GM19239 (cell line): ENCODE results near the gene INPP4A.

Experiments
- DNase-seq: peaks from one replicate; pipeline ENCODE4 v3.0.0; 2011; ENCODE audit warnings: low spot score; ENCODE audit not compliant: insufficient read length
- FAIRE-seq: peaks from 2 replicates; lab custom pipeline; 2011; peaks lifted over from hg19 to GRCh38; lab: Jason Lieb, UNC

INPP4A gene

DNA sequence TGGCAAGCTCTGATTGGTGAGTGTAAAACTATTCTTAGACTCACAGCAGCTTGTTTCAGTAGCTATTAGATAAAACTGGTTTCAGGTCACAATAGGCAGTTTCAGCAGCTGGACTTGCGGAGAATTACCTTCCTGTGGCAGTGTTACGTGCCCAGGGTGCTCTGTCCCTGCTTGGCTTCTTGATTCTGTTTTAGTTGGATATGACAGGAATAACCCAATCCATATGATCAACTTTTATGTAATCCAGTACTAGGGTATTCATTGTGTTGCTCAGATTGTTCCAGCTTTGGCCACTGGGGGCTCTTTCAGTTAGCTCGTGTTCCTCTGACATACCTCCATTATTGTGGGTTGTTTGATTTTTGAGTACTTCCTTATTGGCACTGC, 43.1 kb downstream of the INPP4A start:
- DNase-seq (no peak), FAIRE-seq (peak; percentile 98)

GRCh38 chr2:98488252-98488651, 43.6 kb downstream of the INPP4A start:
- FAIRE-seq = peak; percentile 37
- no peak for DNase-seq

DNA sequence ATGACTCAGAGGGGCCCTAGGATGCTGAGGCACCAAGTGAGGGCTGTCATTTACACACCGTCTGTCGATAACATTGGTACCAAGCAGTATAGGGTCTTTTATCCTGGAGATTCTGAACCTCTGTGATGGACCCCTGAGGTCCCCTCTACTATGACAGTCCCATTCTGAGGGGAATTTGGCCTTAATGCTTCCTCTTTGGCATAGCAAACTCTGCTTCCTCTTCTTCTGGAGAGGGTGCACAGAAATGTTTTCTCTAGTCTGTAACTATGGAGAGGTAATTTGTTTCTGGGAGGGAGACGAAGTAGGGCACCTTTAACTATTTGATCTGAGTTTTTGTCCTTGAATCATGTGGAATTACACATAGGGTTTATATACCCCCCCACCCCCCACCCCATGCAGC, 44.8 kb downstream of the INPP4A start:
- DNase-seq (no peak), FAIRE-seq (no peak)

DNA sequence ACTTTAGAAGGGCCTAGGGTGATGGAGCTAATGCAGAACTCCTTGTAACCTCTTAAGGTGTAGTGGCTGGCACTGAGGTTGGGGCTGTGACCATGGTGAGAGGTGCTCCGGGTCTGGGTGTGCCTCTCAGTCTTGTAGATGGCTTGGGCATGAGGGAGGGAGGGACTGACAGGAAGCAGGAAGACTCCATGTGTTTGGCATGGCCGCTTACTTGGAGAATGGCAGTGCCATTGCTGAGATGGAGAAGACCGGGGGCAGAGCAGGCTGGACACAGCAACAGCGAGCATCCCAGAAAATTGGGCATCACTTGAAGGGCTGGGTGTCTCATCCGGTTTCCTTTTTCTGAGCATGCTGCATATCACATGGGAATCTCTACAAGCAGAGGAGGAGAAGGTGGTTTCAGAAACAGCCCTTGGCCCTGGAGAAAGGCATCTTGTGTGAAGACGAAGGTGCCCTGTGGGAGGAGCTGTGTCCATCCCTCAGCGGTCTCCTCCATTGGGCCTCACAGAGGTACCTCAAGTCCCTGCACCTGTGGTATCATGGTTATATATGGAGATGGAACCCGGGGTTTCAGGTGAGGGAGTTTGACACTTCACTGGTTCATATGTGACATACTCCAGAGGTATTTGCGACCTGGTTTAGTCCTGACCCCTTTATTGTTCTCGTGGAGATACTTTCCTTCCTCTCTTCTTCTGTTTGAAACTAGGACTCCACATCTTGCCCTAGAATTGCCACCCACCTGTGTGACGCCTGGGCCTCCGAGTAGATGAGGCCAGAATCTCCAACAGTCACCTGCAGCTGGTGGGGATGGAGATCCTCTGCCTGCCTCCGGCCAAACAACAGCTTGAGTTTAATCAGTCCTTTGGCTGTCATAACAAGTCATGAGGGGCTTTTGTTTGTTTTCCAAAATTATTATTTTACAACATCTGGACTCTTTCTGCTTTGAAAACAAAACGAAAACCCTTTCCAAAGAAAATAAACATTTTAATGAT, 45.6 kb downstream of the INPP4A start:
- DNase-seq = no peak
- no peak for FAIRE-seq

- FAIRE-seq = no peak
- DNase-seq = no peak
These were observed 47.8 kb downstream of the INPP4A start for GRCh38 chr2:98492441-98492840.

GRCh38 chr2:98494699-98495098, 50.0 kb downstream of the INPP4A start:
- DNase-seq (no peak), FAIRE-seq (no peak)

- DNase-seq = no peak
- FAIRE-seq = no peak
These were observed 52.3 kb downstream of the INPP4A start for GRCh38 chr2:98496750-98497493.

- FAIRE-seq (no peak), DNase-seq (no peak)
These were observed 54.2 kb downstream of the INPP4A start for GRCh38 chr2:98498703-98499440.

DNA sequence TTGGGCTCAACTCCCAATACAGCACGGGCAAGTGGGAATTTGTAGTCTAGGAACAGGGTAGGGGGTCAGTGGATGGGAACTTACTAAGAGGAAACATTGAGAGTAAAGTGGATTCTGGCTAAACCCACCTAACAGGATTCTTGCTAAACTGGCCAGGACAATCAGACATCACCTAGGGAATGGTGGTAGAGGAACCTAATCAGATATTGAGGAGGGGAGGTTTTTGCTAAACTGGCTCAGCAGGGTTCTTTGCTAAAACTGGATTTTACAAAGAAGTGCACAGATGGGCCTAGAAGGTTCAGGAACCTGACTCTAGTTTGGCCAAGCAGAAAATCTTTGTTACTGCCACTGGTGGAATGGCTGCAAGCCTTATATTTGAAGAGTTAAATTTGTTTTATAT, 55.9 kb downstream of the INPP4A start:
- no peak for FAIRE-seq
- DNase-seq = no peak

DNA sequence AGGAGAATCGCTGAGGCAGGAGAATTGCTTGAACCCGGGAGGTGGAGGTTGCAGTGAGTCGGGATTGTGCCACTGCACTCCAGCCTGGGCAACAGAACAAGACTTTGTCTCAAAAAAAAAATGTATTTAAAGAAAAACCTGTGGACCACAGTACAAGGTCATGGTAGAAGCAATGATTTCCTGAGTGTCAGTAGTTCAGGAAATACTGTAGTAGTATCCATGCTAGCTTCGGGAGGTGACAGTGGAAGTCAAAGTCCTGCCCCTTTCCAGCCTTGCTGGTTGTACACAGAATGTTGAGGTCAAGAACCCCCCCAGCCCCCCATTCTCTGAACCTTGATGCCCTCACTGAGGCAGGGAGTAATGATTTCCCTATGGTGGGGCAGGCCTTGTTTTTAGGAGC, 56.6 kb downstream of the INPP4A start:
- FAIRE-seq (no peak), DNase-seq (no peak)

GRCh38 chr2:98501876-98502275, 57.2 kb downstream of the INPP4A start:
- no peak for DNase-seq
- no peak for FAIRE-seq

DNA sequence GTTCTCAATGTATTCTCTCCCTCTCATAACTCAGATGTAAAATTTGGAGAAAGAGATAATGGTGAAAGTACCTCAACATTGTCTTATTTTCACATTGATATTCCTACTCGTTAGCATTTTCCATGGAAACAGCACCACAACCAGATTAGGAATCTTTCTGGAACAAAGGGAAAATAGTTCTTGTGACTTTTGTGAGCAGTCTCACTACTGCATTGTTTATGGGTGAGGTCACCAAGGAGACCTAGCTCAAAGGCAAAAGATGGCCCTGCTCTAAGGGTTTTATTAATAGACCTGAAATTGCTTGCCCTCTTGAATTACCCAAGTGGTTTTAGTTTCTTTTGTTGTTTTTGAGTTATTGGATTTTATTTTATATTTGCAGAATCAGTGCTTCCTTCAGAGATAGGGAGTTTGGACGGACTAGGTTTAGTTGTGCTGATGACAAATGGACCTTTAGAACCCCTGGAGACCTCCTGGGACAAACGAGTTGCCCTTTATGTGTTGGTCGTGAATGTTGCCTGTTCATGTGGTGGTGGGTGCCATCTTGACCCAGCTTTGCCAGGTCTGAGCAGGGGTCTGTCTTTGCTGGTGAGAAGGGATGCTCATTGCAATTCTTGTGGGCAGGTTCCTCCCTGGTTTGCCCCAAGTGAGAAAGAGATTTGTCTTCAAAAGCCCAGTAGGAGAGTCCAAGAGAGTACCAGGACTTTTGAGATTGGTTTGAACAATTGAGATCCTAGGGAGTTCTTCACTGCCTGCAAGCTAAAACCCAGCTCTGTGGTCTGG, 58.1 kb downstream of the INPP4A start:
- DNase-seq = no peak
- FAIRE-seq = no peak

DNA sequence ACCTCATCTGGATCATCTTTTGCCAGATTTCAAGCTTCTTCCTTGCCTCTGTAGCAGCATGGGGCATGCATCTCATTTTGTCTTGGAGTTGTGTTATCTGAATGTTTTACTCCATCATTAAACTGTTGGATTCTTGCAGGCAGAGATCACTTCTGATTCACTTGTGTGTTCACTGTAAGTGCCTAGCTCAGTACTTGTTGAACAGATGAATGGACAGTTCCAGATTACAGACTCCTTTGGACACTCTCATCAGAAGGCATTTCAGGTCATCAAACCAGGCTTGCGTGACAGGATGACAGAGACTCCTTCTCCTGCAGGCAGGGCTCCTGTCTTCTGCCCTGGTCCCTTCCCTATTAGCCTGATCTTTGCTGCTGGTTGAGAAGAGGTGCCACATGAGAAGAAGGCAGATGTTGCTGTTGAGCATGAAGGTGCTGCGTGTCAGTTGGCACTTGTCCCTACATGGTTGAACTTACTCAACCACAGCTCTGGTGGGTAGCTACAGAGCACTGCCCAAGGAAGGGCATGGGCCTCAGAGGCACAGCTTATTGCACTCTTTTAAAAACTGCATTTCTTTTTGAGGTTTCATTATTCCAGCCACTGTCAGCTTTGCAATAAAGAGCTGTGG, 58.9 kb downstream of the INPP4A start:
- DNase-seq = no peak
- no peak for FAIRE-seq

GRCh38 chr2:98504381-98505109, 59.9 kb downstream of the INPP4A start:
- FAIRE-seq (no peak), DNase-seq (no peak)

GRCh38 chr2:98505311-98505808, 60.7 kb downstream of the INPP4A start:
- DNase-seq (no peak), FAIRE-seq (no peak)

- DNase-seq = no peak
- FAIRE-seq = no peak
These were observed 61.5 kb downstream of the INPP4A start for GRCh38 chr2:98505971-98506664.

- no peak for DNase-seq
- no peak for FAIRE-seq
These were observed 62.2 kb downstream of the INPP4A start for GRCh38 chr2:98506881-98507280.

DNA sequence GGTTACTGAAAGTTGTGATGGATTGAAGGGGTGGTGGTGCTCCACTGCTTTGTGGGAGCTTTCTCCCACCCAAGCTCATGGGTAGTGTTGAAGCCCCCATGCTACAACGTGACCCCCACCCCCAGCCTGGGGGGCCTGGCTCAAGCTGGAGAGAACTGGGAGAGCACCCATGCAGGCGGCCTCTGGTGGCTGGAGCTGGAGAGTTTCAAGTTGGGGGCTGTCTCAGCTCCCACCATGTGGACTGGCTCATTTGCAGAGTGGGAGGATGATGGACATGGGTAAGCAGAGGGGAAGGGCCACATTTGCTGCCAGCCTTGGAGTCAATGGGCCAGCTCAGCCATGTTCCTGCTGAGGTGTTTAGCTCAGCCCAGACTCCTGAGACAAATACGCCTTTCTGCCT, 62.8 kb downstream of the INPP4A start:
- no peak for FAIRE-seq
- no peak for DNase-seq
